Epithelial cell of proximal tubule (primary cell): Measurements from ENCODE around the gene NFKB2. TPM values are rescaled to one million over a fixed set of nuclear protein-coding genes. Genes with fewer than 3 reads are reported as not detected.
A peak's percentile ranks its signal among the peaks of the same experiment; 100 is the strongest.

Source experiments
- DNase-seq: peaks from one replicate; pipeline ENCODE4 v3.0.0-alpha.2; 2011; ENCODE audit warnings: low read depth
- H3K4me3 ChIP-seq: 2 replicates; pipeline ENCODE4 v1.5.1; 2011; ENCODE audit warnings: low read depth, mild to moderate bottlenecking, low read length
- CTCF ChIP-seq: conservative IDR thresholded peaks from 2 replicates; pipeline ENCODE4 v1.5.1; 2012; ENCODE audit warnings: low read depth, mild to moderate bottlenecking, low read length
- total RNA-seq: library from RNA; depleted of rRNA; stranded (reverse); fragments of >200 nt; gene quantifications from 2 replicates; pipeline ENCODE4 v1.2.3, GENCODE V29; 2015

Gene NFKB2
- total RNA-seq, 1 donor from 2014 or later, result 84.9 TPM

DNA sequence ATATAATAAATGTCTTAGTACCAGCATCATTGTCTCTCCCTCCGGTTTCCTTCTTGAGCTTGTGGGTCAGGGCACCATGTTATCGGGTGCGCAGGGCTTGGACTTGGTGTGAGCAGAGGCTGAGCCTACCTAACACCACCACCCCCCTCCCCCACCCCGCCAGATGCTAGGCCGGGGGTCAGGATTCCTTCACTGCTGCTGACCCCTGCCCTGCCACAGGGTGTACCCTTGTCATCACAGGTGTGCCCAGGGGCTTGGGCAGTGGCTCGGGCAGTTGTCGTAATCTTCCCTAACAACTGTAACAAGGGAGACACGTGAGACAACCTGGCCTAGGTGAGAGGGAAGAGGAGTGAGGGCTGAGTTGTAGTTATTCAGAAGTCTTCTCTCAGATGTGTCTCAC, 12.6 kb upstream of the NFKB2 start:
- no peak for DNase-seq
- no peak overlapping the region for H3K4me3 ChIP-seq
- no peak for TF ChIP-seq CTCF

DNA sequence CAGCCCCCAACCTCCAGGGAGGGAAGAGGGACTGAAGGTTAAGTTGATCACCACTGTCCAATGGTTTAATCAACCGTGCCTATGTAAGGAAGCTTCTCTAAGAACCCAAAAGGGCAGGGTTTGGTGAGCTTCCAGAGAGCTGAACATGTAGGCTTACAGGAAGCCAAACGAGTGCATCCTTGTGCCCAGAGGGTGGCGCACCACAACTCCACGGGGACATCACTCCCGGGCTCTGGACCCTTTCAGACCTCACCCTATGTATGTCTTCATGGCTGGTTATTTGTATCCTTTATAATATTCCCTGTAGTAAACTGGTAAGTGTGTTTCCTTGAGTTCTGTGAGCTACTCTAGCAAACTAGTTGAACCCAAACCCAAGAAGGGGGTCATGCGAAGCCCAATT, 11.5 kb upstream of the NFKB2 start:
- no peak overlapping the region for H3K4me3 ChIP-seq
- DNase-seq, result no peak
- peak; percentile 23 for TF ChIP-seq CTCF

- H3K4me3 ChIP-seq, result no peak overlapping the region
- TF ChIP-seq CTCF, result no peak
- DNase-seq, result no peak
These were observed 10.7 kb upstream of the NFKB2 start for GRCh38 chr10:102384606-102385429.

- no peak overlapping the region for H3K4me3 ChIP-seq
- no peak for TF ChIP-seq CTCF
- DNase-seq, result no peak
These were observed 5.6 kb upstream of the NFKB2 start for GRCh38 chr10:102389894-102390293.

DNA sequence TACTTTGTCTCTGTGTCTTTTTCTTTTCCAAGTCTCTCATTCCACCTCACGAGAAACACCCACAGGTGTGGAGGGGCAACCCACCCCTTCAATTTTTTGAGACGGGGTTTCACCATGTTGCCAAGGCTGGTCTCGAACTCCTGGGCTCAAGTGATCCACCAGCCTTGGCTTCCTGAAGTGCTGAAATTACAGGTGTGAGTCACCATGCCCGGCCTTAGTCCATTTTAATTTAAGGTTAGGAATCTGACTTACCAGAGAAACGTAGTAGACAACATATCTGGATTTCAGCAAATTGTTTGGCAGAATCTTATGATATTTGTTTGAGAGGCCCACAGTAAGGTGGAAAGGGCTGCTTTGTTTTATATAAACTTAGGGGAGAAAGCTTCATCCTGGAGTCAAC, 3.2 kb upstream of the NFKB2 start:
- H3K4me3 ChIP-seq, result no peak overlapping the region
- DNase-seq, result no peak
- no peak for TF ChIP-seq CTCF

GRCh38 chr10:102393411-102394078, 2.0 kb upstream of the NFKB2 start:
- no peak for DNase-seq
- TF ChIP-seq CTCF, result peak; percentile 91
- H3K4me3 ChIP-seq, result peak overlapping the region; percentile 68
